Activated naive CD4-positive, alpha-beta T cell treated with anti-CD3 and anti-CD28 coated beads, Interleukin-2, amount 50 U/mL, for 72 hours (primary cell): ENCODE results near the gene LYRM4. TPM values are rescaled to one million over a fixed set of nuclear protein-coding genes. Genes with fewer than 3 reads are reported as not detected.

Experiments used
- ATAC-seq, 2 donors: fragments of 150-1000 bp; cut with Tn5 transposase; 2 replicates each; pipeline ENCODE4 v1.10.0; 2021; ENCODE audit warnings: mild to moderate bottlenecking in 2 of 2, moderate library complexity in 2 of 2
- DNase-seq, 2 donors: peaks; one replicate each; pipeline ENCODE4 v3.0.0; 2021 to 2022; ENCODE audit warnings: low spot score in 2 of 2
- H3K27ac Mint-ChIP-seq, 2 donors: one replicate each; pipeline ENCODE4 v1.8.0; 2022; ENCODE audit warnings: mild to moderate bottlenecking in 2 of 2, mixed read lengths in 2 of 2
- H3K36me3 Mint-ChIP-seq, 2 donors: one replicate each; pipeline ENCODE4 v1.8.0; 2022; ENCODE audit warnings: mixed read lengths in 2 of 2
- H3K9me3 Mint-ChIP-seq, 2 donors: one replicate each; pipeline ENCODE4 v1.8.0; 2022; ENCODE audit warnings: mixed read lengths in 2 of 2
- total RNA-seq, 2 donors: library from RNA; stranded (reverse); gene quantifications; one replicate each; pipeline ENCODE4 v1.2.3, GENCODE V29; 2022

The LYRM4 gene
- total RNA-seq, 2 donors from 2014 or later, result 32.7 to 40.7 TPM

DNA sequence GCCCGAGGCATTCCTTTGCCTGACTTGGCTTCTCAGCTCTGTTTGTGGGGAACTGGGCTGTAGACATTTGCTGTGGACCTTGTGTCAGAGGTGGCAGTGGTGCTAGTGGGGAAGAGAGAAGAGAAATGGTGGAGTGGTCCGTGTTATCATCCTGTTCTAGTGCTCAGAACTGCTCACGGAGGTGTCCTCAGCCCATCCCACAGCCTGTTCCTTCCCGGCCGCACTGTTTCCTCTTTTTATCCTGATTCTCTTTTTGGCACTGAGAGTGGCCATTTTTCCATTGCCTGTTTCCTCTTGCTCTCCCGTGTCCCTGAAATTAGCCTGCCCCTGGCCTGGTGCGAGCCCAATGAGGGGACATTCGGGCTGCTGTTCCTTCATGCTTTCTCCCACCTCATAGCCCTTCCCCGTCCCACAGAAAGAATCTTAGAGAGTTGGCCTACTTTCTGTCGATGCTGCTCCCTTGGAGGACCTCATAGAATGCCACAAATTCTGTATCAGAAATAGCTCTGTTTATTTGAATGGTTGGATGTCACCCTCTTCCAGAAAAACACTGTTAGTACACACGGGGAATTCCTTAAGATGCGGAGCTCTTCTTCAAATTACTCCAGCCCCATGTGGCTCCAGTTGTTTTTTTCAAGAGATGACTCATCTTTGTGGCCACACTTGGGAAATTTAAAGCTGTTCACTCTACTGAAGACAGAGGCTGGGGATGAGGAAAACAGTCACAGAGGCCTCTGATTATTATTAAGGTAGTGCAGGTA is 26.6 kb upstream of the LYRM4 start:
- H3K36me3 Mint-ChIP-seq, result peaks cover 0 to 4% of the 10 kb centered on the region in 2 donors
- H3K9me3 Mint-ChIP-seq, result peaks cover 4% of the 10 kb centered on the region in 2 donors
- peak overlapping the region in 1 of 2 donors; percentile 81 for H3K27ac Mint-ChIP-seq
- DNase-seq, result no peak
- ATAC-seq, result no peak

DNA sequence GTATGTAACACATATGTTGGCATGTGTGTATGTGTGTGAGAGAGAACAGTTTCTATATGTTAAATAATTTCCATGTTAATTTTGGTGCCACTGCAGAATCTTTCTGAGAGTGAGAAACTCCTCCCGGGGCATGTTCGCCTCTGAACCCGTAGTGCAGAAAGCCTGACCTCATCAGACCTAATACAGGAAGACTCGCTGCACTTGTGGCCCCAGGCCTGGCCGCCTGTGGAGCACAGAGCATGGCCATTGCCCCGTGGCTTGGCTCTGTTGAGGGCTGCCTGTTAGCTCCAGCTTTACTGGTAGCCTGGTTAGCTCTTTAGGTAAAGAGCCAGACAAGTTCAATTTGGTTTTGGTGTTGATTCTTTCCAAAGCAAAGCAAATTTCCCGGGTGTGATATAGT is 26.0 kb upstream of the LYRM4 start:
- Mint-ChIP-seq H3K9me3 (no peaks in the 10 kb centered on the region), H3K27ac (no peak overlapping the region), H3K36me3 (peaks cover 0 to 6% of the 10 kb centered on the region in 2 donors)
- DNase-seq, result no peak
- no peak for ATAC-seq

DNA sequence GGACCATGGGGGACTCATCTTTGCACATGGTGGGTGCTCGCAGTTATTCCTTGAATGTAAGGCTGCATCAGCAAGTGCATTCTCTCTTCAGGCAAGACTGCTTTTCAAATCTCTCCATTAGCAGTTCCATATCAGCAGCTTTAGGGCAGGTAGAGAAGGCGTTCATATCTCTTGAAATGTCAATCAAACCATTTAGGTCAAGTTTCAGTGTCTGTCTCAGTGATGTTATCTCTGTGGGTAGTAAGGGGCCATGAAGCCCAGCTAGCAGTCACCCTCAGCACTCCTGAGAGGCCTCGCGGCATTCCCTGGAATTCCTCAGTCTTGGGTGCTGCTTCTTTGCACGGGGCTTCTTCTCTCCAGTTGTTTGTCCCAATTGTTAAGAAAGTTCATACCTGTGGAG is 24.8 kb upstream of the LYRM4 start:
- no peak overlapping the region for H3K27ac Mint-ChIP-seq
- ATAC-seq (no peak), DNase-seq (no peak)
- no peaks in the 10 kb centered on the region for H3K9me3 Mint-ChIP-seq
- peaks cover 0 to 10% of the 10 kb centered on the region in 2 donors for H3K36me3 Mint-ChIP-seq

DNA sequence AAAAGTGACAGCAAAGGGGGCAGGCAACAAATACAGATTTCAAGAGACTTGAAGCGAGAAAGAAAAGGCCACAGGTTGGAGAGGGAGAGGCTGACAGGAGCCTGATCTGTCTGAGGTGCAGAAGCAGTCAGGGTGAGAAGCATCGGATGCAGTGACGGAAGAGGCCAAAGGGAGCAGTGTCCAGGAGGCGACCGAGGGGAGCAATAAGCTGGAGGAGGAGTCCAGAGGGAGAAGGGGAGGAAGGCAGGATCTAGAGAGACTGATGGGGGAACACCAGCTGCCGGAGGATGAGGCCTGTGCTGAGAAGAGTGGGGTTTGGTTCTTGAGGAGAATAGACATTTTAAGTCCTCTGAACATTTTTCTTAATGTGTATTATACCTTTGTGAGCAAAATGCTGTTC is 24.3 kb upstream of the LYRM4 start:
- no peak for ATAC-seq
- Mint-ChIP-seq H3K27ac (no peak overlapping the region), H3K36me3 (peaks cover 0 to 10% of the 10 kb centered on the region in 2 donors), H3K9me3 (no peaks in the 10 kb centered on the region)
- no peak for DNase-seq

DNA sequence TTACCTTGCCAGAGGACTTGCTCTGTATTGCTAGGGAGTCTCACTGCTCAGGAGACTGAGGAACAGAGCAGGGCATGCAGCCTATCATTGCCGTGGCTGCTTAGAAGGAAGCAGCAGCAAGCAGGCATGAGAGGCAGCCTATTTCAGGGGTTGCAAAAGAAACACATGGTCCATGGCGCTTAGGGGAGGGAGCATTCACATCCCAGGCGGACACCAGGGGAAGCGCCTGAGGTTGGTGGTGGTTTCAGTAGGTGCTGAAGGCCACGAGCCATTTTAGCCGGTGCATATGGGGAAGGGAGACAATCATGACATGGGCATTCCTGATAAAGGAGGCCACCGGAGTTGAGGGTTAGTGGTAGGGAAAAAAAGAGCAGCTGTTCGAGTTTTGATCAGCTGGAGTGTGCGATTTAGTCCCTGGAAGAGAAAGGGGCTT is 21.5 kb upstream of the LYRM4 start:
- Mint-ChIP-seq H3K36me3 (peaks cover 0 to 23% of the 10 kb centered on the region in 2 donors), H3K27ac (peak overlapping the region in 1 of 2 donors; percentile 80), H3K9me3 (peaks cover 0 to 5% of the 10 kb centered on the region in 2 donors)
- DNase-seq (no peak), ATAC-seq (no peak)

DNA sequence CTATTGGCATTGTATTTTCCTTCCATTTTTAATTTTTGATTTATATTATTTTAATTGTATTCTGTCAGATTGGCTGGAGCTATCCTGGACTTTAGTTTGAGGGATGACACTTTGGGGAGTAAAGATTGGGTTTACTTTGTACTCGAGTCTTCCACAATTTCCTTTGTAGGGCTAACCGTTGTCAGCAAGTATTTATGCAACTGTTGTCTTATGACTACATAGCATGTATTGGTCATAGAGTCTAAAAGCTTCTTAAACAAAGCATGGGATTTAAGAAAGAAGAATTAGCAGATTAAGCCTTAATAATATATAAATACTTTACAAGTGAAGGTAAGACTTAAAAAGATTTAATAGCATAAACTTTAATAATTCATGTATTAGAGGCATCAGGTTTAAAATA is 20.2 kb upstream of the LYRM4 start:
- Mint-ChIP-seq H3K9me3 (peaks cover 0 to 5% of the 10 kb centered on the region in 2 donors), H3K27ac (peak overlapping the region; percentile 73 to 90), H3K36me3 (peaks cover 0 to 23% of the 10 kb centered on the region in 2 donors)
- DNase-seq (no peak), ATAC-seq (no peak)

DNA sequence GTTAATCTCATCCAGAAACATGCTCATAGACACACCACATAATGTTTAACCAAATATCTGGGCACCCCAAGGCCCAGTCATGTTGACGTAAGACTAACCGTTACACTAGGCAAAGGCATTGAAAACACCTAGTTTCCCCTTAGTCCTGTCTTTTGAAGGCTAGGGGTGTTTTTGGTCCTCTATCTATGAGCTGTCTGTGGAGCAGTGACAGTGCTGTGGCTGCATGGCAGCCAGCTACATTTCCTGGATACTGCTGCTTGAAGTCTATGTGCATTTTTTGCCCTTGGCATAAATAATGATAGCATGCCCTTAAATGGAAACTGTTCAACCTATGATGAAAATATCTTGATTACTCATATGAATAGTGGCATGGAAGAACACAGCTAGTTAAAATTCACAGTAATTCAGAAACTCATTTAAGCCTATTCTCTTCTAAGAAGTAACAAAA is 19.2 kb upstream of the LYRM4 start:
- DNase-seq (peak in 1 of 2 donors; percentile 52), ATAC-seq (peak; percentile 92 to 93)
- Mint-ChIP-seq H3K9me3 (peaks cover 0 to 5% of the 10 kb centered on the region in 2 donors), H3K27ac (peak overlapping the region; percentile 73 to 90), H3K36me3 (peaks cover 0 to 23% of the 10 kb centered on the region in 2 donors)

DNA sequence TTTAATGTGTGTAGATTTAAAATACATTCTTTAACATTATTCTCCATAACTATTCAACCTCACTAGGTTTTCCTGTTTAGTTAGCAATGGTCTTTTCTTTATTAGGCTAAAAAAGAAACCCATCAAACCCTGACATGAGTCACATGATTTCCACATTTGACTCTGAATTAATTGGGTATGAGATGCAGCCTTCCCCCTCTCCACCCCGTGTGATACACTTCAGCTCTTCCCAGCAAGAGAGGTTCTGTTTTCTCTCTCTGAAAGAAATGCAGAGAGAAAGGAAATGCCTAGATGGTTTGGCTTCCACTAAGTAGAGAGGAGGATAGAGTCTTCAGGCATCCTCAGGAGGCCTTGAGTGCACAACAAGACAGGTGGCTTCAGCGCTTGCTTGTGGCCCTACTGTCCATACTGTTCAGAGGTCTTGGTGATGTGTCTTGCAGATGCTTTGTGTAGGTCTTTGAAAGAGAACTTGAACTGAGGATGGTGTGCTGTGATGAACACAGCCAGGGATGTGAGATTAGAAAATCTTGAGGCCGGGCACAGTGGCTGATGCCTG is 17.9 kb upstream of the LYRM4 start:
- ATAC-seq (peak in 1 of 2 donors; percentile 13), DNase-seq (peak in 1 of 2 donors; percentile 24)
- H3K27ac Mint-ChIP-seq, result peak overlapping the region; percentile 73 to 99
- H3K36me3 Mint-ChIP-seq, result peaks cover 0 to 24% of the 10 kb centered on the region in 2 donors
- peaks cover 0 to 5% of the 10 kb centered on the region in 2 donors for H3K9me3 Mint-ChIP-seq

DNA sequence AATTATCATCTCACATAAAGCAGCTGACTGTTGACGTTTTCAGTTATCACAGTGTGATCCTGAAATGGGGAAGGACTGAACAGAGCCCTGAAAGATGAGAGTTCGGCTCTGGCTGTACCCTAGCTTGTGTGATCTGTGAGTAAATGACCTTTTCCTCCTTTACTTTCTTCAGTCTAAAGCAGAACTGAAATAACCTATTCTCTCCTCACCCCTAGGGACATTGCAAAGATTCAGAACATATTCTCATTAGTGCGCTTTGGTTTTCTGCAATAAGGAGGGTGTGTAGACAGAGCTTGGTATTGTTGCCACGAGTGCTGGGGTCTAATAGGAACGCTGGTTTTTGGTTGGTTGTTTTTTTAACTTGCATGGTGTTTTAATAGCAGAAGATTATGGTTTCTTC is 17.3 kb upstream of the LYRM4 start:
- ATAC-seq (no peak), DNase-seq (no peak)
- no peak overlapping the region for H3K27ac Mint-ChIP-seq
- H3K9me3 Mint-ChIP-seq, result peaks cover 0 to 5% of the 10 kb centered on the region in 2 donors
- peaks cover 0 to 30% of the 10 kb centered on the region in 2 donors for H3K36me3 Mint-ChIP-seq

DNA sequence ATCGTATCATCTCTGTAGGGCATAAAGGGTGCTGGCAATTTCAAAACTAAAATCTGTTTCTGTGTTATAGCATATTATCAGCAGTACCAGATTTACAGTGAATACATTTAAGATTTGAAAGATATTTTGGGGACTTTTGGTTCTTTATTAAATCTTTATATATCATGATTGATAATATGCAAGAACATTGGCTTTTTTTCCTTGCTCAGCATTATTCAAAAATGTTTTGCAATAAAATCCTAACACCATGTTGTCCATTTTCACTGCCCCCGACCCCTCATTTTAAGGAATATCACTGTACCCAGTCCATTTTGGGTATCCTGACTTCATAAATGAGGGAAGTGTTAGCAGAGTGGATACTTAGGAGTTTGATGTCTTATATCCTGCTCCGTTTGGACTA is 16.8 kb upstream of the LYRM4 start:
- H3K9me3 Mint-ChIP-seq, result peaks cover 0 to 5% of the 10 kb centered on the region in 2 donors
- ATAC-seq, result no peak
- no peak for DNase-seq
- H3K36me3 Mint-ChIP-seq, result peaks cover 0 to 34% of the 10 kb centered on the region in 2 donors
- no peak overlapping the region for H3K27ac Mint-ChIP-seq

DNA sequence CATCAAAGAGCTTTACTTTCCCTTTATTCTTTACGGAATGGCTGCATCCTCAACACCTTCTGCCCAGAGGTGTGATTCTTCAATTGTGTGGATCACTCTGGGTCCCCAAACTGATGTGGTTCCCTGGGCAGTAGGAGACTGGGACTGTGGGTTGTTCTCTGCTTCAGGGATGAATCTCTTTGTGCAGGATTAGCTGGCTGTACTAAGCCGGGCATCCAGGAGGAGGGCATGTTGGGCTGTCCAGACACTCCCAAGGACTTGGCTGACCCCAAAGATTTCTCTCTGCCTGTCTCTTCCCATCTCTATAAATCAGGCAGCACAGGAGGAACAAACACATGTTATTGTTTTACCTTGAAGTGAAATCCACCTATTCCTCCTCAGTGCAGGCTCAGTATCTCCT is 15.8 kb upstream of the LYRM4 start:
- Mint-ChIP-seq H3K27ac (no peak overlapping the region), H3K9me3 (peaks cover 0 to 5% of the 10 kb centered on the region in 2 donors), H3K36me3 (peaks cover 0 to 26% of the 10 kb centered on the region in 2 donors)
- ATAC-seq (no peak), DNase-seq (no peak)

DNA sequence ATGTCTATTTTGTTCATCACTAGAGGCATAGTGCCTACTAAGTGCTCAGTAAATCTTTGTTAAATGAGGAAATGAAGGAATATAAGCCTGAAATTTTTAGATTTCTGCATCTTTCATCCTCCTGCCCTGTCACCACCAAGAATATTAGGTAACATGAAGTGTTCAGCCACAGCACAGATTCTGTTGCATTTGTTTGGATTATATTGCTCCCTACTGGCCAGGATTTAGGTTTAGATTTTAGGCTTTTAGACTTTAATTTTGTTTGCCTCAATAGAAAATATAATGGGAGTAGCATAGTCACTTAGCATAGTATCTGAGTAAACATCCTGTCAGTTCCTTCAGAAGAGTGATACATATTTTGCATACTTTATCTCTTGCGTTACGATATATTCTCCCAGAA is 14.7 kb upstream of the LYRM4 start:
- no peak for DNase-seq
- no peak for ATAC-seq
- Mint-ChIP-seq H3K27ac (no peak overlapping the region), H3K36me3 (peaks cover 0 to 25% of the 10 kb centered on the region in 2 donors), H3K9me3 (peaks cover 0 to 5% of the 10 kb centered on the region in 2 donors)

DNA sequence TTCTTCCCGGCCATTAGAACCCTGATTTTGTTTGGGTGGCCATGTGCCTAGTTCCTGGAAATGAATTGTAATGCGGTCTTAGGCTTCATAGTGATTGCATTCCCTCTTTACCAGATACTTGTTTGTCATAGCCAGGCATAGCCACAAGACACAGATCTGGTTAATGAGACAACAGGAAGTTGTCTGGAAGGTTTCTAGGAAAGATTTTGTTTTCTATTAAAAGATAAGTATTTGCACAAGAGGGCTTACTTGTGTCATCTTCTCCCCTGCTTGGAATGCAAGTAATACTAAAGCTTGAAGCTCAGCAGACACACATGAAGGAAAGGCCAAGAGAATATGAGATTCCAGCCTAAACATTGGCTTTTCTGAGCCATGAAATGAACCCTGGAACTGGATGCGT is 13.5 kb upstream of the LYRM4 start:
- no peak overlapping the region for H3K27ac Mint-ChIP-seq
- peaks cover 0 to 25% of the 10 kb centered on the region in 2 donors for H3K36me3 Mint-ChIP-seq
- ATAC-seq (no peak), DNase-seq (no peak)
- H3K9me3 Mint-ChIP-seq, result peaks cover 0 to 5% of the 10 kb centered on the region in 2 donors

DNA sequence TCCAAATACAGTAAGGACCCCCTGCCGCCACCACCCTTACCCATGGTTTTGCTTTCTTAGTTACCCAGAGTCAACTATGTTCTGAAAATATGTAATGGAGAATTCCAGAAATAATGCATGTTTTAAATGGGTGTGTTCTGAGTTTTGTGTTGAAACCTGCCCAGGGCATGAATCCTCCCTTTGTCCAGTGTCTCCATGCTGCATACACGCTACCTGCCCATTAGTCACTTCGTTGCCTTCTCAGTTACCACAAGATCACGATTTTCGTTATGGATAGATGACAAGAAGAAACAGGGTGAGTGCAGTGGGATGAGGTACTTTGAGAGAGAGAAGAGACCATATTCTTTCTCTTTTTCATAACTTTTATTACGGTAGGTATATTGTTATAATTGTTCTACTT is 11.2 kb upstream of the LYRM4 start:
- Mint-ChIP-seq H3K36me3 (peaks cover 6 to 25% of the 10 kb centered on the region in 2 donors), H3K9me3 (no peaks in the 10 kb centered on the region), H3K27ac (no peak overlapping the region)
- ATAC-seq (no peak), DNase-seq (no peak)

DNA sequence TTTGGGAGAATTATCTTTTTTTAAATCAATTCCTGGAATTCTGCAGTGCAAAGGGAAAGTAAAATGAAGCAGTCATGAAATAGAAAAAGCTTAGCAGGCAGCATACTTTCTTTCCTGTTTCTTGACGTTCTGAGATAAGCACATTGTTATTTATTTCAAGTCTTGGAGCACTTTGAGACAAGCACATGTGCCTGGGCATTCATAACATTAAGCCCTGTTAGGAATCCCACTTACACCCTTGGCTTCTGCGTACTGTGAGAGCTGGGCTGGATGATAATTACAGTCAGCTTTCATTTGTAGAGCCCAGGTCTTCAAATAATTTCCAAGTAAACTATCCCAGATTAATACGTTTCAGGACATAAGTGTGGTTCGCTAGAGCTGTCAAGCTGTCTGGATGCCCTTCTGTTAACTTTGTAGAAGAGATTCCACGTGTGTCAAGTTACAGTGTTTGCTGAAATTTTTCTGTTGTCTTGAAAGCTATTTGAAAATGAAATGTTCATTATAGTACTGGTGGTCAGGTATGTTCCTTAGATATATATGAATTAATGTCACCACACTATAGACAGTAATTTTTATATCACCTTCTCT is 9.4 kb upstream of the LYRM4 start:
- H3K36me3 Mint-ChIP-seq, result peaks cover 6 to 34% of the 10 kb centered on the region in 2 donors
- DNase-seq, result no peak
- ATAC-seq, result no peak
- no peak overlapping the region for H3K27ac Mint-ChIP-seq
- H3K9me3 Mint-ChIP-seq, result no peaks in the 10 kb centered on the region

DNA sequence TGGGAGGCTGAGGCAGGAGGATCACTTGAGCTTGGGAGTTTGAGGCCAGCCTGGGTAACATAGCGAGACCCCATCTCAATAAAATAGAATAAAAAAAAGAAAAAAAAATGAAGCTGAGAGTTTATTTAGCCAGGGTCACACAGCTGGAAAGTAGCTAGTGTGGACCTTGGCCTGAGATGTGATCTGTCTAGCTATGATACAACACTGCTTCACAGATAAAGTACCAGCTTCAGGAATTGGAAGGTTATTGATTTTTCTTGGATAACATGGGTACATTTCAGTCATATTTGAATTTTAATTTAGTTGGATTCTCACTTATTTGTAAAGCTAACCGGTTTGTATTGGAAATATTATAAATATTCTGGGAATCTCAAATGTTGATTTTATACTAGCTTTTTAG is 5.7 kb upstream of the LYRM4 start:
- DNase-seq (no peak), ATAC-seq (no peak)
- H3K36me3 Mint-ChIP-seq, result peaks cover 11 to 29% of the 10 kb centered on the region in 2 donors
- peak overlapping the region in 1 of 2 donors; percentile 57 for H3K27ac Mint-ChIP-seq
- H3K9me3 Mint-ChIP-seq, result no peaks in the 10 kb centered on the region

DNA sequence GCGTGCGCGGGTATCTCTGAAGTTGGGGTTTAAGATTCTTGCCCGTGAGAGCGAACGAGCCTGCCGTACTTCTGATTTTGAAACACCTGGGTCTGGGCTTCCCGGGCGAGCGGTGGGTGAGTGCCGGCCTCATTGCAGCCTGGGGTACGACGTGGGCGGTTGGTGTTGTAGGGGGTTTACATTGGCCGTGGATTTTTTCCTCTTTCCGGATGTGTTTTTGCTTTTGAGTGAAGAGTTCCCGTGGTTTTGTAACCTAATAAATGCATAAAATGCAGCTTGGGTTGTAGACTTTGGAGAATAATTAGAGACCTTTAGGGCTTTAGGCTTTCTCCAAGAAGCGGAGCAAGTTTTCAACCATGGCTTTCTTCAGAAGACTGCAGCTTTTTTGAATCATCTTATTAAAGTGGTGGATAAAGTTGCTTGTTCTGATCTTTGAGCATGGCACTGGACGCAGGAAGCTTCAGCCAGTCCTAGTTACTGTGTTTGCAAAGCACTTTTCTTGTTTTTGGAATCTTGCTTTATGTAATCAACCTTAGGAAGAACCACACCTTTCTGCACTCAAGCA is 877 bp upstream of the LYRM4 start:
- ATAC-seq (no peak), DNase-seq (no peak)
- Mint-ChIP-seq H3K36me3 (peaks cover 17 to 25% of the 10 kb centered on the region in 2 donors), H3K27ac (peak overlapping the region; percentile 98 to 99), H3K9me3 (no peaks in the 10 kb centered on the region)
